Lower leg skin (tissue), 3 donors: ENCODE results near the gene TSHZ2.
"Not testable (repeated sequence)": the region's sequence is repeated elsewhere in the genome, so short reads cannot be mapped to it uniquely, and the experiment has no call there.

ENCODE experiments used
- POLR2A ChIP-seq, 2 donors: fragments of 450-650 bp; IDR thresholded peaks; one replicate each; pipeline ENCODE4 v1.6.1; 2016 to 2017; ENCODE audit warnings: antibody characterized with exemption in 2 of 2, mild to moderate bottlenecking in 1 of 2, moderate library complexity in 1 of 2
- TF ChIP-seq, protein P1 (sequence below), 3 donors: fragments of 450-650 bp; IDR thresholded peaks; one replicate each; pipeline ENCODE4 v1.5.1; 2016; ENCODE audit warnings: antibody characterized with exemption in 3 of 3, mild to moderate bottlenecking in 3 of 3, moderate library complexity in 2 of 3

DNA sequence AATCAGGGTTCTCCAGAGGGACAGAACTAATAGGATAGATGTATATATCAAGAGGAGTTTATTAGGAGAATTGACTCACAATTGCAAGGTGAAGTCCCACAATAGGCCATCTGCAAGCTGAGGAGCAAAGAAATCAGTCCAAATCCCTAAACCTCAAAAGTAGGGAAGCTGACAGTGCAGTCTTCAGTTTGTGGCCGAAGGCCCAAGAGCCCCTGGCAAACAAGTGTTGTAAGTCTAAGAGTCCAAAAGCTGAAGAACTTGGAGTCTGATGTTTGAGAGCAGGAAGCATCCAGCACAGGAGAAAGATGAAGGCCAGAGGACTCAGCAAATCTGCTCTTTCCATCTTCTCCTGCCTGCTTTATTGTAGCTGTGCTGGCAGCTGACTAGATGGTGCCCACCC is 117.7 kb downstream of the TSHZ2 start:
- TF ChIP-seq, protein P1, sequence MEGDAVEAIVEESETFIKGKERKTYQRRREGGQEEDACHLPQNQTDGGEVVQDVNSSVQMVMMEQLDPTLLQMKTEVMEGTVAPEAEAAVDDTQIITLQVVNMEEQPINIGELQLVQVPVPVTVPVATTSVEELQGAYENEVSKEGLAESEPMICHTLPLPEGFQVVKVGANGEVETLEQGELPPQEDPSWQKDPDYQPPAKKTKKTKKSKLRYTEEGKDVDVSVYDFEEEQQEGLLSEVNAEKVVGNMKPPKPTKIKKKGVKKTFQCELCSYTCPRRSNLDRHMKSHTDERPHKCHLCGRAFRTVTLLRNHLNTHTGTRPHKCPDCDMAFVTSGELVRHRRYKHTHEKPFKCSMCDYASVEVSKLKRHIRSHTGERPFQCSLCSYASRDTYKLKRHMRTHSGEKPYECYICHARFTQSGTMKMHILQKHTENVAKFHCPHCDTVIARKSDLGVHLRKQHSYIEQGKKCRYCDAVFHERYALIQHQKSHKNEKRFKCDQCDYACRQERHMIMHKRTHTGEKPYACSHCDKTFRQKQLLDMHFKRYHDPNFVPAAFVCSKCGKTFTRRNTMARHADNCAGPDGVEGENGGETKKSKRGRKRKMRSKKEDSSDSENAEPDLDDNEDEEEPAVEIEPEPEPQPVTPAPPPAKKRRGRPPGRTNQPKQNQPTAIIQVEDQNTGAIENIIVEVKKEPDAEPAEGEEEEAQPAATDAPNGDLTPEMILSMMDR (IDR thresholded peaks at IDR 0.05), result not testable (repeated sequence)
- not testable (repeated sequence) for TF ChIP-seq POLR2A (IDR thresholded peaks at IDR 0.05)
